IPS-18c (cell line): ENCODE measurements around the gene BAD.
"Not testable (repeated sequence)": the region's sequence is repeated elsewhere in the genome, so short reads cannot be mapped to it uniquely, and the experiment has no call there.

Source experiments
- H3K4me3 ChIP-seq: 2 replicates; pipeline ENCODE4 v1.7.0; 2013; ENCODE audit warnings: low read depth, mild to moderate bottlenecking, low read length, moderate library complexity; ENCODE audit not compliant: insufficient read depth
- H3K9me3 ChIP-seq: one replicate; pipeline ENCODE4 v1.6.1; 2013; ENCODE audit warnings: mild to moderate bottlenecking, low read length, moderate library complexity; ENCODE audit not compliant: control insufficient read depth, insufficient read depth

Gene BAD

DNA sequence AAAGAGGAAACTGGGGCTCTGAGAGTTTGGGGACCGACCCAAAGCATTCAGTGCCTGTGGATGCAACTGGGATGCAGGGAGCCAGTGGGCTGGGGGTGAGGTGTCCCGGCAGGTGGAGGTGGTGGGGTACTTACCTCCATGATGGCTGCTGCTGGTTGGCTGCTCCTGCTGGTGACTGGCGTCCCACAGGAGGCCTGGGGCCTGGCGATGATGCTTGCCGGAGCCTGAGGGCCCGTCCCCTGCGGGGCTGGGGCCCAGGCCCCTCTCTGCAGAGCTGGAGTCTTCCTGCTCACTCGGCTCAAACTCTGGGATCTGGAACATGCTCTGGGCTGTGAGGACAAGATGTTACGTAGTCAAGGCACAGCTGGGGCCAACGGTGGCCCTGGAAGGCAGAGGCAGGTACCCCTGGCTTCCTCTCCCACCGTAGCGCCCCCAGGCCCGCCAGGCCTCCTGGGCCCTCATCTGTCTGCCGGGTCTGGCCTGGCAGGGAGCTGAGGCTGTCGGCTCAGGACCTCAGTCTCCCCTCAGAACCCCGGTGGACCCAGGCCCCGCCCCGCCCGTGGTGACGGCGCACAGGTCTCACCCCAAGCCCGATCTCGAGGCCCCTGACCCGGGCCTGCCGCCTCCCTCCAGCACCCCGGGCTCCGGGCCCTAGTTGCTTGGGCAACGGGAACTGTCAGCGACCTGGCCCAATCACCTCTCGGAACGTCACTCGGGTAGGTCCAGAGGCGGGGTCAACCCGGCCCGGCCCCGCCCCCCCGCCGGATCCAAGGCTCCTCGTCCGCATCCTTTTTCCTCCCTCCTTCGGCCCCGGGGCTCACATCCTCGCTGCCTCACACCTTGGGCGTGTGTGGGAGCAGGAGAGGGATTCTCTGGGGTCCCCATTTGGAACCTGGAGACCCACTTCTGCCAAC is at the start of gene BAD:
TSS of gene BAD (minus strand) at position 618 of the 914 bp plus-strand sequence. CDS start at position 321, 297 bp downstream.
- Histone ChIP-seq H3K4me3 (peak within 1 kb of the TSS; percentile 84), H3K9me3 (no peaks in the 10 kb centered on the region)

DNA sequence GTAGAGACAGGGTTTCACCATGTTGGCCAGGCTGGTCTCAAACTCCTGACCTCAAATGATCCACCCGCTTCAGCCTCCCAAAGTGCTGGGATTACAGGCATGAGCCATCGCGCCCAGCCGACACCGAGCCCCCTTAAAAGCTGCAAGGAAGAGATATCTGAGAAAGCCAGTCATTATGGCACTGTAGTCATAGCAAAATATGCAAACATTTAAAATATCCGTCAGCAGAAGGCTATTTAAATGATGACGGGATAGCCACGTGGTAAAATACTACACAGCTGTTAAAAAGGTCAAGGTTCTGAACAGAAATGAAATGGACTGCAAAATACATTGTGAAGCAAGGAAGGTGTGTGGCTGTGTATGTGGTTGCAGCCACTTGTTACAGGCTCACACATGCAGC is 49.1 kb upstream of the BAD start:
- Histone ChIP-seq H3K4me3 (no peak overlapping the region), H3K9me3 (no peaks in the 10 kb centered on the region)

DNA sequence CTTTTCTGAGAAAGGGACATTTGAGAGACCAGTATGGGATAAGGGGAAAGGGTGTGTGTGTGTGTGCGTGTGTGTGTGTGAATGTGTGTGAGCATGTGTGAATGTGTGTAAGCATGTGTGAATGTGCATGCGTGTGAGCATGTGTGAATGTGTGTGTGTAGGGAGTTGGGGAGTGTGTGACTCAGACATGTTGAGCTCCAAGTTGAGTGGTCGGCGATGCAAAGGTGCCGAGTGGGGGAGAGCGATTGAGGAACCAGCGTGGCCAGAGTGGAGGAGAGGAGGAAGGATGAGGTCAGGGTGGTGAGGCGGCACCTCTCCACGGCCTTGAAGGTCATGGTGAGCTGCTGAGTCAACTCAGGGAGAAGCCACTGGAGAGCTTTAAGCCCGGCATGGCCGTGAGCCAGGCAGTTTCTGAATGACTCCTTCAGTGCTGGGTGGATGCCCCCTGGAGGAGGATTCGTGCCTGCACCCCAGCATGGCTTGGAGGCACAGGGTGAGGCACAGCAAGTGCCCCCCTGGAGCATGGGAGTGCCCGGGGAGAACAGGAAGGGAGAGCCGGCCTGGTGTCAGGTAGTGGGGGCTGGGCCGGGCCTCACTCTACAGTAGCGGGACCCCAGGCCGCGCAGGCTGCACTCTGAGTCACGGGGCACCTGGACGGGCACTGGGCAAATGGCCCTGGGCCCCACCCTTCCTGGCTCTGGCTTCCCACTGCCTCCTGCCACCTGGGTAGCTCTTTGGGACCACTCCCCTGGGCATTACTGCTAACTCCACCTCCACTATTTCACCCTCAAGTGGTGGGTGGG is 47.3 kb upstream of the BAD start:
- no peaks in the 10 kb centered on the region for H3K9me3 ChIP-seq
- no peak overlapping the region for H3K4me3 ChIP-seq

DNA sequence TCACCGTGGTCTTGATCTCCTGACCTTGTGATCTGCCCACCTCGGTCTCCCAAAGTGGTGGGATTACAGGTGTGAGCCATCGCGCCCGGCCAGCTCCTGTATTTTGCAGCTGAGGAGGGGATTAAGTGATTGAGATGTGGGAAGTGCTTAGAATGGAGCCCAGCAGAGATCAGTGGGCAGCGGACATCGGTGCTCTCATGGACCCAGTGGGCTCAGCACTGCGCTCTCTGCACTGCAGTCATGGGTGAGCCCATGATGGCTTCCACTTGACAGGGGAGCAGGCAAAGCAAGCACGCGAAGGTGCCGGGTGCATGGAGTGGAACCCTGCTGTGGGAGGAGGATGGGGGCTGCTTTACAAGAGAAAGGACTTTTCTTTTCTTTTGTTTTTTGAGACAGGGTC is 46.4 kb upstream of the BAD start:
- Histone ChIP-seq H3K4me3 (no peak overlapping the region), H3K9me3 (no peaks in the 10 kb centered on the region)

DNA sequence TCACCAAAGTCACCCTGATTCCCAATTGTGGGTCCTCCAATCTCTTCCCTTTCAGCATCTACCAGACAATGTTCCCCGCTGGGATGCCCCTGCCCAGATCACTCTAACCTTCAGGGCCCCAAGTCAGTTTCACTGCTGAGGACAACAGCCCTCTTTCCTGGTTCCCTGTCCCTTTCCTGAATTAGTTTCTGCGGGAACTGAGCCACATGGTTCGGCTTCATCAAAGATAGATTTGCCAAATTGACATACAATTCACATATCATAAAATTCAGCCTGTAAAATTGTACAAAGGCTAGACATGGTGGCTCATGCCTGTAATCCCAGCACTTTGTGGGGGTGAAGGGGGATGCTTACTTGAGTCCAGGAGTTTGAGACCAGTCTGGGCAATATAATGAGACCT is 43.5 kb upstream of the BAD start:
- Histone ChIP-seq H3K9me3 (no peaks in the 10 kb centered on the region), H3K4me3 (no peak overlapping the region)

DNA sequence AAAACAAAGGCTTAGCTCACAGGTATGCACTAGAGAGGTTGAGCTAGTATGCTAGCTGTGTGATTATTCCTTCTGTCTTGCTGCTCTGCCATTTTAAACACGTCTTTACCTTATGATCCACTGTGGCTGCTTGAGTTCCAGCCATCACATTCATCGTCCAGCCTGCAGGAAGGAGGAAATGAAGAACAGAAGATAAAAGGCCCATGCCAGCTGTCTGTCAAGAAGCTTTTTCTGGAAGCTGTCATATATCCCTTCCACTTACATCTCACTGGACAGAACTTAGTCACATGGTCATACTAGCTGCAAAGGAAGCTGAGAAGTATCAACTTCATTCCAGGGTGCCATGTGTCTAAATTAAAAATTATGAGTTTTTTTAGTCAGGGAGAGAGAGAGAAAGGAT is 42.9 kb upstream of the BAD start:
- Histone ChIP-seq H3K4me3 (no peak overlapping the region), H3K9me3 (no peaks in the 10 kb centered on the region)

DNA sequence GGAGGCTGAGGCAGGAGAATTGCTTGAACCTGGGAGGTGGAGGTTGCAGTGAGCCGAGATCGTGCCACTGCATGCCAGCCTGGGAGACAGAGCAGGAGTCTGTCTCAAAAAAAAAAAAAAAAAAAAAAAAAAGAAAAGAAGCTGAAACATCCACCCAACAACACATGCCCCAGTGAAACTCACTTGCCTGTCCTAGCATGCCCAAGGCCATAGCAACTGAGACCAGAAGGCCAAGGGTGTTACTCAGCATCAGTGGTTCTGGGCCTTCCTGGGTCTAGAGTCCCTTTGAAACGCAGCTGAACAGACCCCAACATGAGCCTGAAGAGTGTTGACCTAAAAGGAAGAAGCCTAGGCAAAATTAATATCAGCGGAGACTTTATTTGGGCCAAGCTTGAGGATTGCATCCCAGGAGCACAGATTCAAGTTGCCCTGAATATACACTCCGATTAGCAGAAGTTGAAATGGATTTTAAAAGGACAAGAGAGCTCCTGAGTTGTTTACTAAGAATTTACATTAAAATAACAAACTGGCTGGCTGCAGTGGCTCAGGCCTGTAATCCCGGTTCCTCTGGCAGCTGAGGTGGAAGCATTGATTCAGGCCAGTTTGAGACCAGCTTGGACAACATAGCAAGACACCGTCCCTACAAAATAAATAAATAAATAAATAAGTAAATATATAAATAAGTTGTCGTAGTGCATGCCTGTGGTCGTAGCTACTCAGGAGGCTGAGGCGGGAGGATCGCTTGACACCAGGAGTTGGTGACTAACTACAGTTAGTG is 40.4 kb upstream of the BAD start:
- no peaks in the 10 kb centered on the region for H3K9me3 ChIP-seq

DNA sequence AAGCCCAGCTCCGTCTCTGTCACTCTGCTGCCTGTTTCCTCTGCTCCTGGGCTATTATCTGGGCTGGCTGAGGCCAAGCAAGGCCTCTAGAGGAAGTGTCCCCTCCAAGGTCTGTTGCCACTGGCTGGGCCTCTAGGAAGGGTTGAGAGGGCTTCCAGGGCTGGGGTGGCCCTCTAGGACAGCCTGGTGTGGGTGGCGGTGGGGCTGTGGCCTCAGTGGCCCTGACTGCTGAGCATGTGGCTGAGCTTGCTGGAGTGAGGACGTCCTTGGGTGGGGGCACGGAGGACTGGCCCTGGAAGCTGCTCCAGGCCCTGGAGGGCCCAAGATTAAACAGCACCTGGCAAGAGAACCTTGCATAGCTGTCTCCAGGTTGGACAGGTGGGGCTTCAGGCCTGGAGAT is 39.5 kb upstream of the BAD start:
- H3K9me3 ChIP-seq, H3K4me3 ChIP-seq: not testable (repeated sequence)

More for the DNA sequence above, 40.4 kb upstream of the BAD start:
- H3K4me3 ChIP-seq, result no peak overlapping the region

DNA sequence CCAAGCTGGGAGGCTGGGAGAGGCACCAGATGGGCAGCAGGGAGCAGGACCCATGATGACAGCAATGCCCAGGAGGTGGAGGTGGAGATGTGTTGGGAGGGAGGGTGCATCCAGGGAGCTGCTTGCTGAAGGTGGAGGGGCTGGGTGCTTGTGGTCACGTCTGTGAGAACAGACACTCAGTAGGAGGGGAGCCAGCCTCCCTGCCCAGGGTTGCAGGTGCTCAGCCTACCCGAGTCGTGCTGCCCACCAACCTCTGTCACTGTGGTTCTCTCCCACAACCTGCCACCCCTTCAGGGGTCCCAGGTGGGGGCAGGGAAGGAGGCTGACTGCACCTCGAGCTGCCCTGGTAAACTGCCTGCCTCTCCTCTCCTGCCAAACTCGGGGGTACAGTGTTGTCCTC is 38.9 kb upstream of the BAD start:
- H3K9me3 ChIP-seq, result no peaks in the 10 kb centered on the region
- H3K4me3 ChIP-seq, result no peak overlapping the region

DNA sequence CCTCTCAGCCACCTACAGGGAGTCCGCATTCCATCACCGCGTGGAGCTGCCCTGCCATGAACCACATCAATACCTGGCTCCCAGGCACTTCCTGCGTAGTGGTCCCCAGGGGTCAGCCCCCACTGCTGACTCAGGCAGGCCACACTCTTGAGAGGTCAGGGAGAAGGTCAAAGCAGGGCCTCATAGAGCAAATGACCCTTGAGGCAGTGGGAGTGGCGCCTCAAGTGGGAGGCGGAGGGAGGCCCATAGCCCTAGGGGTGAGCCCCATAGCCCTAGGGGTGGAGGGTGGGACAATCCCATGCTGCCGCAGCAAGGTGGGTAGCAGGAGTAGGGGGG is 38.4 kb upstream of the BAD start:
- no peaks in the 10 kb centered on the region for H3K9me3 ChIP-seq
- no peak overlapping the region for H3K4me3 ChIP-seq

DNA sequence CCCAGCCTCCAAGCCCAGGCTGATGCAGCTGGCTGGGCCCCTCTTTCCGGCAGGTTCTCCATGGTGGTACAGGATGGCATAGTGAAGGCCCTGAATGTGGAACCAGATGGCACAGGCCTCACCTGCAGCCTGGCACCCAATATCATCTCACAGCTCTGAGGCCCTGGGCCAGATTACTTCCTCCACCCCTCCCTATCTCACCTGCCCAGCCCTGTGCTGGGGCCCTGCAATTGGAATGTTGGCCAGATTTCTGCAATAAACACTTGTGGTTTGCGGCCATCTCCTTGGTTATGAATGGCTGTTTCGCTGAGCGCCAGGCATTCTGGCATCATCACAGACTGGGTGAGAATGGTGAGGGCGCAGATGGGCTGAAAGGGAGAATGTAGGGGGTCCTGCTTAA is 37.1 kb upstream of the BAD start:
- H3K9me3 ChIP-seq, result no peaks in the 10 kb centered on the region
- H3K4me3 ChIP-seq, result no peak overlapping the region

DNA sequence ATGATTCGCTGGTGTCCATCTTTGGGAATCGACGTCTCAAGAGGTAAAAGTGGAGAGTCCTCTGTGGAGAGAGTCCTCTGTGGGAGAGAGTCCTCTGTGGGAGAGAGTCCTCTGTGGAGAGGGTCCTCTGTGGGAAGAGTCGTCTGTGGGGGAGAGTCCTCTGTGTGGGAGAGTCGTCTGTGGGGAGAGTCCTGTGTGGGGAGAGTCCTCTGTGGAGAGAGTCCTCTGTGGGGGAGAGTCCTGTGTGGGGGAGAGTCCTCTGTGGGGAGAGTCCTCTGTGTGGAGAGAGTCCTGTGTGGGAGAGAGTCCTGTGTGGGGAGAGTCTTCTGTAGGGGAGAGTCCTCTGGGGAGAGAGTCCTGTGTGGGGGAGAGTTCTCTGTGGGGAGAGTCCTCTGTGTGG is 36.6 kb upstream of the BAD start:
- H3K9me3 ChIP-seq, result no peaks in the 10 kb centered on the region
- H3K4me3 ChIP-seq, result no peak overlapping the region

DNA sequence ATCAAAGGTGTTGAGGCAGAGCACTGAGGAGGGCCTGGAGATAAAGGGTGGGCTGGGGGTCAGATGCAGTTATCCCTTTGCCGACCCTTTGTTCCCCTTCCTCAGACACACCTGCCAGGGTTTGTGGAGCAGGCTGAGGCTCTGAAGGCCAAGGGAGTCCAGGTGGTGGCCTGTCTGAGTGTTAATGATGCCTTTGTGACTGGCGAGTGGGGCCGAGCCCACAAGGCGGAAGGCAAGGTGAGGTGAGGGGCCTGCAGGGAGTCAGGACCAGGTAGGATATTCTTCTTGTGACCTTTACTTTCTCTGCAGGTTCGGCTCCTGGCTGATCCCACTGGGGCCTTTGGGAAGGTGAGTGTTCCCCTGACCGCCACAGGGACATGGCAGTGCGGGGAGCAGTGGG is 36.1 kb upstream of the BAD start:
- no peak overlapping the region; the same call in 1 of the 2 replicates for H3K4me3 ChIP-seq
- H3K9me3 ChIP-seq, result no peaks in the 10 kb centered on the region

DNA sequence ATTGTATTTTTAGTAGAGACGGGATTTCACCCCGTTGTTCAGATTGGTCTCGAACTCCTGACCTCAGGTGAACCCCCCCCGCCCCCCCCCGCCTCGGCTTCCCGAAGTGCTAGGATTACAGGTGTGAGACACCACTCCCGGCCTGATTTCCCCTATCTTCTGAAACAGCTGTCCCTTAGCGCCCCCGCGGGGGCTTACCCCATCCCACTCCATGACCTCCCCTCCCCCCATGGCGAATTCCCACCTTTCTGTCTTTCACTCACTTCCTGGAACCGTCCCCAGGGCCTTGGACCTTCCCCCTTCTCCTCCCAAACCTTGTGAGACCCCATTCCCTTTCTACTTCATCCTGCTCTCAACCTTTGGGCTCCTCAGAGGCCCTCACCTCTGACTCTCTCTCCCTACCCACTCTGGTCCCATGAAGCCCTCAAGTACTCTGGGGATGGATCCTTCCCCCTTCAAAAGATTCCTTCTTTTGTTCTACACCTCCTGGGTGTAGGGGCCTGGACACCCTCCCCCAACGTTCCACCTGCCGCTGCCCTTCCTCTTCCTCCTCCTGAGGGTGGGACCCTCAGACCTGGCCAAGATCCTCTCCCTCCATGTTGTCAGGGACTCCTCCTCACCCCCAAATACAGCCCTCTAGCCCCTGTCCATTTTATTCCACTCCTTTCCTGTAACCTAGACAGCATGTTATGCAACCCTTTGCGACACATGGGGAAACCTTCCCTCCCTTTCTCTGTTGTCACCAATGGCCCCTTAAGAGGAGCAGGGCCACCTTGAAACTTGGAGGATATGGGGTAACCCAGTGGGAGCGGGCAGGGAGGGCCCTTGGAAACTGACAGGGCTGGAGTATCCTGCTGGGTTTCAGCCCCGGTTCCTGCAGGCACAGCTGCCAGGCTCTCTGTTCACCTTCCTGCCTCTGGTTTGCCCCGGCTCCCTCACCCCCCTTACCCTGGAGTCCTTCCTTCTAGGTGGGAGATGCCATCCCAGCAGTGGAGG is 34.6 kb upstream of the BAD start:
- Histone ChIP-seq H3K4me3 (peak overlapping the region; percentile 95), H3K9me3 (no peaks in the 10 kb centered on the region)

DNA sequence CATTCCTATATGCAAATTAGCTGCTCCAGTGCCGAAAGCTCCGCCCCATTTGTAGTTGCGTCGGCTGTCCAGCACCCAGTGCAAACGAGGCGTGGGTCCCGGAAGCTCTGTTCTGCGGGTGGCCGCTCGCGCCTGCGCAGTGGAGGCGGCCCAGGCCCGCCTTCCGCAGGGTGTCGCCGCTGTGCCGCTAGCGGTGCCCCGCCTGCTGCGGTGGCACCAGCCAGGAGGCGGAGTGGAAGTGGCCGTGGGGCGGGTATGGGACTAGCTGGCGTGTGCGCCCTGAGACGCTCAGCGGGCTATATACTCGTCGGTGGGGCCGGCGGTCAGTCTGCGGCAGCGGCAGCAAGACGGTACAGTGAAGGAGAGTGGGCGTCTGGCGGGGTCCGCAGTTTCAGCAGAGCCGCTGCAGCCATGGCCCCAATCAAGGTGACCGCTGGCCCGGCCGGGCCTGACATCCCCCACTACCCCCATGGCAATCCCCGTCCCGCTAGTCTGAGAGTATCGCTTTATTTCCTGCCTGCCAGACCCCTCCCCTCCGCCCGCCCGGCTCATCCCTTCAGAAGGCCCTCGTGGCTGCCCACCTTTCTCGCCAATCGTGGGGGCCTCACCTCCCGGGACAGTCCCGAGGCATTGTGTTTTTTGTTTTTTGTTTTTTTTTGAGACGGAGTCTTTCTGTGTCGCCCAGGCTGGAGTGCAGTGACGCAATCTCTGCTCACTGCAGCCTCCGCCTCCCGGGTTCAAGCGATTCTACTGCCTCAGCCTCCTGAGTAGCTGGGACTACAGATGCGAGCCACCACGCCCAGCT is 33.7 kb upstream of the BAD start, which contains the start of gene PRDX5:
TSS of gene PRDX5 (plus strand) at position 161 of the 805 bp plus-strand sequence. CDS start at position 256, 95 bp downstream.
- H3K9me3 ChIP-seq, result no peaks in the 10 kb centered on the region
- peak within 1 kb of the TSS; percentile 95 for H3K4me3 ChIP-seq
